ENCODE results near the gene APOL1.

APOL1 gene

GRCh38 chr22:36245805-36246356, 7.1 kb upstream of the APOL1 start:
- Histone ChIP-seq H3K9me2 (replicated peaks; ENCODE audit: low read depth, low read length) (no peaks in the 10 kb centered on the region), H3K4me1 (ENCODE audit: insufficient read depth, low read length, poor library complexity, severe bottlenecking) (no peaks in the 10 kb centered on the region), H3F3A (ENCODE audit: low read depth) (no peaks in the 10 kb centered on the region), H4K20me1 (ENCODE audit: insufficient read depth, low read length, poor library complexity, severe bottlenecking) (no peaks in the 10 kb centered on the region), H3K27me3 (ENCODE audit: insufficient read depth, low read length, poor library complexity, severe bottlenecking) (no peaks in the 10 kb centered on the region), H3K79me2 (ENCODE audit: insufficient read depth, low read length) (no peaks in the 10 kb centered on the region), H3K36me3 (ENCODE audit: insufficient read depth, low read length) (no peaks in the 10 kb centered on the region), H3K4me3 (ENCODE audit: low read length, poor library complexity, severe bottlenecking) (no peak overlapping the region), H3K4me2 (ENCODE audit: low read depth, low read length, poor library complexity, severe bottlenecking) (no peak overlapping the region), H3K9ac (ENCODE audit: low read depth, low read length, poor library complexity, severe bottlenecking) (no peak overlapping the region), H2AFZ (ENCODE audit: low read length) (no peak overlapping the region), H3K9me3 (ENCODE audit: insufficient read depth, low read depth, low read length) (no peaks in the 10 kb centered on the region)
- no peak for TF ChIP-seq EZH2phosphoT487 (IDR thresholded peaks at IDR 0.05; ENCODE audit: borderline replicate concordance)
- TF ChIP-seq, protein P1, sequence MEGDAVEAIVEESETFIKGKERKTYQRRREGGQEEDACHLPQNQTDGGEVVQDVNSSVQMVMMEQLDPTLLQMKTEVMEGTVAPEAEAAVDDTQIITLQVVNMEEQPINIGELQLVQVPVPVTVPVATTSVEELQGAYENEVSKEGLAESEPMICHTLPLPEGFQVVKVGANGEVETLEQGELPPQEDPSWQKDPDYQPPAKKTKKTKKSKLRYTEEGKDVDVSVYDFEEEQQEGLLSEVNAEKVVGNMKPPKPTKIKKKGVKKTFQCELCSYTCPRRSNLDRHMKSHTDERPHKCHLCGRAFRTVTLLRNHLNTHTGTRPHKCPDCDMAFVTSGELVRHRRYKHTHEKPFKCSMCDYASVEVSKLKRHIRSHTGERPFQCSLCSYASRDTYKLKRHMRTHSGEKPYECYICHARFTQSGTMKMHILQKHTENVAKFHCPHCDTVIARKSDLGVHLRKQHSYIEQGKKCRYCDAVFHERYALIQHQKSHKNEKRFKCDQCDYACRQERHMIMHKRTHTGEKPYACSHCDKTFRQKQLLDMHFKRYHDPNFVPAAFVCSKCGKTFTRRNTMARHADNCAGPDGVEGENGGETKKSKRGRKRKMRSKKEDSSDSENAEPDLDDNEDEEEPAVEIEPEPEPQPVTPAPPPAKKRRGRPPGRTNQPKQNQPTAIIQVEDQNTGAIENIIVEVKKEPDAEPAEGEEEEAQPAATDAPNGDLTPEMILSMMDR (conservative IDR thresholded peaks at IDR 0.05; ENCODE audit: low read length): no peak

DNA sequence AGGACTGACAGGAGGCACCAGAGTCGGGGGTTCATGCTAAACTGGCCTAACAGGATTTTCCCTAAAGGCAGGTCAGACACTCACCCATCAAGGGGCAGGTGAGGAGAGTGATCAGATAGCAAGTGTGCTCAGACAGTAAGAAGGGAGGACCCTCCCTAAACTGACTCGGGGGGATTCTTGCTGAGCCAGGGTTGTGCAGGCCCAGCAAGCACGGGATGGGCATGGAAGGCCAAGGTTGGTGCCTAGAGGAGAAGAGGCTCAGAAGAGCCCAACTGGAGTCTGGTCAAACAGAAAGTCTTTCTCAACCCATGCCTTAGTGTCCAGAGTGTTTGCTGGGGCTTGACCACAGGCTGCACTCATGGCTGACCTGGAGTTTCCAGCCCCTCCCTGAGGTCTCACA, 6.2 kb upstream of the APOL1 start:
- Histone ChIP-seq H3K4me3 (ENCODE audit: low read length, poor library complexity, severe bottlenecking) (no peak overlapping the region), H3K9me2 (replicated peaks; ENCODE audit: low read depth, low read length) (no peaks in the 10 kb centered on the region), H3K4me2 (ENCODE audit: low read depth, low read length, poor library complexity, severe bottlenecking) (no peak overlapping the region), H3K79me2 (ENCODE audit: insufficient read depth, low read length) (no peaks in the 10 kb centered on the region), H3K36me3 (ENCODE audit: insufficient read depth, low read length) (no peaks in the 10 kb centered on the region), H3K4me1 (ENCODE audit: insufficient read depth, low read length, poor library complexity, severe bottlenecking) (no peaks in the 10 kb centered on the region), H2AFZ (ENCODE audit: low read length) (no peak overlapping the region), H3F3A (ENCODE audit: low read depth) (no peaks in the 10 kb centered on the region), H4K20me1 (ENCODE audit: insufficient read depth, low read length, poor library complexity, severe bottlenecking) (no peaks in the 10 kb centered on the region), H3K27me3 (ENCODE audit: insufficient read depth, low read length, poor library complexity, severe bottlenecking) (no peaks in the 10 kb centered on the region), H3K9ac (ENCODE audit: low read depth, low read length, poor library complexity, severe bottlenecking) (no peak overlapping the region), H3K9me3 (ENCODE audit: insufficient read depth, low read depth, low read length) (no peaks in the 10 kb centered on the region)
- TF ChIP-seq, protein P1 (conservative IDR thresholded peaks at IDR 0.05; ENCODE audit: low read length): no peak
- TF ChIP-seq EZH2phosphoT487 (IDR thresholded peaks at IDR 0.05; ENCODE audit: borderline replicate concordance): no peak

DNA sequence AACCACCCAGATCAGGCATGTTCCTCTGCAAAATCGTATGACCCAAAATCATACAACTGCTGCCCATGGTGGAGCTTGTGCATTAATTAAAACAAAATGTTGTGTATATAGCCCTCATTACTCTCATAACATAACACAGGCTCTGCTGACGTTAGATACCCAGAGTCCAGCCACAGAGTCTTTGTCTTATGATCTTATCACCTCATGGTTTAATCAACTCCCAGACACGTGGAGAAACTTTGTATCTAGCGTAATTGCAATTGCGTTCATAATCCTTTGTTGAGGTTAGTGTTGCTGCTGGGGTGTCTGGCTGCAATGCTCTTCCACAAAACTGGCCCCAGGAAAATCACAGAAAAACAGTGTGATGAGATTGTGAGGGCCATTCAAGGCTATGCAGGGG, 5.0 kb upstream of the APOL1 start:
- H3K4me3 ChIP-seq (ENCODE audit: low read length, poor library complexity, severe bottlenecking): no peak overlapping the region
- H3K9me2 ChIP-seq (replicated peaks; ENCODE audit: low read depth, low read length): no peaks in the 10 kb centered on the region
- H3K9me3 ChIP-seq (ENCODE audit: insufficient read depth, low read depth, low read length): no peaks in the 10 kb centered on the region

More for the DNA sequence above, 5.0 kb upstream of the APOL1 start:
- TF ChIP-seq, protein P1 (conservative IDR thresholded peaks at IDR 0.05; ENCODE audit: low read length): no peak
- no peak for TF ChIP-seq EZH2phosphoT487 (IDR thresholded peaks at IDR 0.05; ENCODE audit: borderline replicate concordance)
- Histone ChIP-seq H3K9ac (ENCODE audit: low read depth, low read length, poor library complexity, severe bottlenecking) (no peak overlapping the region), H4K20me1 (ENCODE audit: insufficient read depth, low read length, poor library complexity, severe bottlenecking) (no peaks in the 10 kb centered on the region), H3K27me3 (ENCODE audit: insufficient read depth, low read length, poor library complexity, severe bottlenecking) (no peaks in the 10 kb centered on the region), H3K36me3 (ENCODE audit: insufficient read depth, low read length) (no peaks in the 10 kb centered on the region), H3F3A (ENCODE audit: low read depth) (no peaks in the 10 kb centered on the region), H3K79me2 (ENCODE audit: insufficient read depth, low read length) (no peaks in the 10 kb centered on the region), H2AFZ (ENCODE audit: low read length) (no peak overlapping the region), H3K4me1 (ENCODE audit: insufficient read depth, low read length, poor library complexity, severe bottlenecking) (peaks cover under 1% of the 10 kb centered on the region), H3K4me2 (ENCODE audit: low read depth, low read length, poor library complexity, severe bottlenecking) (no peak overlapping the region)
